Fibroblast of skin of right biceps (primary cell): ENCODE measurements around the gene GSG1L.
"Not testable (repeated sequence)": the region's sequence is repeated elsewhere in the genome, so short reads cannot be mapped to it uniquely, and the experiment has no call there.

Experiments used
- DNase-seq: peaks from one replicate; pipeline ENCODE4 v3.0.0-alpha.2; 2013

The GSG1L gene

DNA sequence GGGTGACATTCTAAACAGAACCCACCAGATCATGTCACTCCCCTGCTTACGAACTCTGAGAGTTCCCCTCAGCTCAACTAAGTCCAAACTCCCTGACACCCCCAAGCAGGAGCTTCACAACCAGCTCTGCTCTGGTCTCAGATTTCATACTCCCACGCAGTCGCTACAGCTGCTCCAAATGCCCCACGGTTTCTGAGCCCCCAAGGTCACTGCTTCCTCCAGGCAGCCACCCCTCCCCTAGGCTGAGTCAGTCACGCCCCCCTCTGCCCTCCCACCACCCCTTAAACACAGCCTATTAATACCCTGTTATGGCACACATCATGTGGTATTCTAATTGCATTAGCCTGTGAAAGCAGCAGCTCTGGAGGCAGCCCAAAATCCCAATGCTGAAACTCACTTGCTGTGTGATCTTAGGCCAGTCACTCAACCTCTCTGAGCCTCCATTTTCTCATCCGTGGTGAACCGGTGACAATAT lies 51.5 kb downstream of the GSG1L start:
- DNase-seq = peak; percentile 2

DNA sequence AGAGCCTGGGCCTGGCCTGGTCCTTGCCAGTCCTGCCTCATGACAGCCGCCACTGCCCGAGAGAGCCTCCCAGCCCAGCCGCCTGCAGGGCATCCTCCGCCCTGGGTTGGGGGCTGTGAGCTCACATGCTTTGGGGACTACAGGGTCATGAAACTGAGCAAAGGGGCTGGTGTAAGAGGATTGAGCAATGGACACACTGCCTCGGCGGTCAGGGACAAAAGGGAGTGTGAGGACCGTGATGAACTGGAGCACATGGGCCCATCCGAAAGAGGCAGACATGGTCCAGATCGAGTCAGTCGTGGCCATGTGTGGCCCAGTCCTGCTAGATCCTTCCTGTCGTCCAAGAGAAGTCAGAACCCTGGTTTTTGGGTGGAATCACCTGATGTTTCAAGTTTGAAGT lies 52.3 kb downstream of the GSG1L start:
- DNase-seq = no peak

DNA sequence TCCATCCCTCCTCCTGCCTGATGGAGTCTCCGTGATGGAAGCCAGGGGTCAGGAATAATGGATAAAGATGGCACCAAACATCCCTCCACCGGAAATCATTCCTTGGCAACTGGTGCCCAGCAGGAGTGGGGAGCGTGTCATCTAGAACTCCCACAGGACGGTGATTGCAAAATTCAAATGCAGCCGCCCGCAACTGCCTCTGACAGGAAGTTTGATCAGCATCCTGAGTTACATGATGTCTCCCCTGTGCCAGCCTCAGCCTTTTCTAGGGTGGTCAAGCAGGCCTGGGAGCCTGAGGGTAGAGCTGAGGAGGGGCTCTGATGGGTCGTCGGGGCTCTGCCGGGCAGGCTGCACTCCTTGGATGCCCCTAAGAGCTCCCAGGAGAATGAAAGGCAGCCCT lies 52.8 kb downstream of the GSG1L start:
- peak; percentile 1 for DNase-seq

DNA sequence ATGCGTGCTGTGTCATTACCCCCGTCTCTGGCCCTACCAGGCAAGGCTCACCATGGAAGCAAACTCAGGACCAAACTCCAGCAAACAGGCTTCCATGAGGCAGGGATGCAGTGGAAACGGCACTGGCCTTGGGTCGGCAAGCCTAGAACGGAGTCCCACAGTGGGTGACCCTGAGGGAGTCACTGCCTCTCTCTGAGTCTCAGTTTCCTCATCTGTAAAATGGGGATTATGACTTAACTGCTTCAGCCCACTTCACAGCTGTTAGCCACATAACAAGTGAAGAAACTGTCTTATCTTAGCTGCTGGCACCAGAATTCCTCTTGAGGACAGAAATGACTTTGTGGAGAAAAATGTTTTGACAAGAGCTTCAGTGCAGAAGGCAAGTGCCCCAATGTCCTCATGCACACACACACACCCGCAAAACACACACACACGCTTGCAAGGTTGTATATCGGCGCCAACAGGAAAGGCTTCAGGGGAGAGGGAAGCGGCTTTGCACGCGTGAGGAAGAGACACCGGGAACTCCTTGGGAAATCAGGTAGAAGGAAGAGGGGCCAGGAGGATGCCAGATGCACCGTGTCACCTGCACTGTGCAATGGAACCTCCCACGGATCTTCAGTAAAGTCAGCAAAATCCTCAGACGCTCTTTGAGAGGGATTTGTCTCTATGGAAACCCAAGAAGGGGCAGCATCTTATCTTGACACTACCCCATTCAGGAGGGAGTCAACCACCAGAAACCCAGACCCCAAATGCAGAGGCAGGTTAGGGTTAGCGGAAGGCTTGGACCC lies 53.7 kb downstream of the GSG1L start:
- no peak for DNase-seq

DNA sequence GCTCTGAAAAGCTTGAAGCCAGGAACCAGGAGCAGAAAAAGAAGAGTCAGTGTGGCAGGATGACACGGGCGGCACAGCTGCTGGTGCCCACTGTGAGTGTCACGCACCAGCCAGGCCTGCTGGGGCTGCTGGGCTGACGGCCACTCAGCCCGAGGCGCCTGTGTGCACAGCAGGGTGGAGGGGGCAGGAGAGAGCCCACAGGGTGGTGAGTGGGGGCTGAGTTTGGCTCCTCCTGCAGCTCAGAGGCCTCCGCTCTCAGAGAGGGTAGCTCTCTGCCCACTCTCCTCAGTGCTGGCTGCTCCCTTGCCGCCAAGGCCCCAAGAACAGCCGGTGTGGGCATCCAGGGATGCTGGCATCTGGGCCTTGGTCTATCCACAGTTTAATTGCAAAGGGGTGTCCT lies 59.6 kb downstream of the GSG1L start:
- no peak for DNase-seq

DNA sequence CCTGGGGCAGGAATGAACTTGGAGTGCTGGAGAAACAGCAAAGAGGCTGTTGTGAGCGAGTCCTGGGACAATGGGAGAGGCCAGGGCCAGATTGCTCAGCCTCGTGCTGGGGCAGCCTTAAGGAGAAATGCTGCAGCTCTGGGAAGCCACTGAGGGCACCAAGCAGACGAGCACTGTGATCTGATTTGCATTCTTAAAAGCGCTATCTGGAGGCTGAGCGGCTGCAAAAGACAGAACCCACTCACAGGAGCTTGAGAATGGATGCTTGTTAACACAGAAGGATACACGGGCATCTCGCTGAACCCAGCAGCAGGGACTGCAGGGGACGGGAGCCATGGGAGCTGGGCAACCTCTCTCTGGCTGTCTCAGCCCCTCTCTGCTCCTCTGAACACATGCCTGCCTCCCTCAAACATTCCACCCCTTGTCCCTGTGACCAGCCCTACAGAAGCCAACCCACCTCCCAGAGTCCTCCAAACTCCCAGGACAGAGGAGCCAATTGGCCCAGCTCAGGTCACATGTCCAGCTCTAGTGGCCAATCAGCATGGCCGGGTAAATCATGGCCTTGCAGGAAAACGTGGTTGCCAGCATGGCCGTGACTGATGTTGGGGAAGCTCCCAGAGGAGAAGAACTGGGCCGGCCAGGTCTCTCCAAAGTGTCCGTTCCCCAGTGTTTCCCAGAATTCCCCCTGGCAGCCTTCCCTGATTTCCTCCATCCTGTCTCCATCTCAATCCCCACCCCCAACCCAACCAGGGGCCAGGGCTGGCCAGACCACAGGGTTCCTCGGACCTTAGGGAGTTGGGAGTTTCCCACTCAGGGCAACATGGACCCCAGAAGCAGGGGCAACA lies 60.3 kb downstream of the GSG1L start:
- no peak for DNase-seq

DNA sequence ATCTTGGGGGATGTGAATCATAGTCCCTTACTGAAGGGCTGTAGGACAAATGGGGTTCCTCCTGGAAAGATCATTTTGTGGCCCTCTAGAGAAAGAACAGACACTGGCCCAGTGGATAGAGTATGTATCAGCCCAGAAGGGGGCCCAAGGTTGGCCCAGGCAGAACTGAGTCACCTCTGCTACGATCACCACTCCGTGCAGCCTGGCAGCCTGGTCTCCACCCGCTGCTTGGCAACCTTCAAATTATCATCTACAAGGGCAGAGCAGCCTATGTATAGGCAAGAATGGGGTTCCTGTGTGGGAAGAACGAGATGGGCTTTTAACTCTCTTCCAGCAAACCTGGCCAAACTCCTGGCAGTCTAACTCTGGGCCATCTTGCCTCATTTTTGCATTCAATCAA lies 61.9 kb downstream of the GSG1L start:
- DNase-seq = no peak

DNA sequence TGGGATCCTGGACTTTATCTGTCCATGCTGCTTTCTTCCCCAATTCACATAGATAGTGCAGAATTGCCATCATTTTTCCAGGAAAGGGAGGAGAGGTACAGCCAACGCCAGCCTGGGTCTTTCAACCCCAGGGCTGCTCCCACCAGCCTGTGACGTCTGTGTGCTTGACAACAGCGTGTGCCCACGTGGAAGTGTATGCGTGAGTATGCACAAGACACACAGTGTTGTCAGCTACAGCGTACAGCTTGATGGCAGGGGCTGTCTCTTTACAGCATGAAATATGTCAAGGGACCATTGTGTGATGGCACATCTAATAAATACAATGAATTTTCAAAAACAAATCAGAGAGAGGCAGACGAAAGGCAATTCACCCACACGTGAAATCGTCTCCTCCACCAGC lies 62.3 kb downstream of the GSG1L start:
- no peak for DNase-seq

DNA sequence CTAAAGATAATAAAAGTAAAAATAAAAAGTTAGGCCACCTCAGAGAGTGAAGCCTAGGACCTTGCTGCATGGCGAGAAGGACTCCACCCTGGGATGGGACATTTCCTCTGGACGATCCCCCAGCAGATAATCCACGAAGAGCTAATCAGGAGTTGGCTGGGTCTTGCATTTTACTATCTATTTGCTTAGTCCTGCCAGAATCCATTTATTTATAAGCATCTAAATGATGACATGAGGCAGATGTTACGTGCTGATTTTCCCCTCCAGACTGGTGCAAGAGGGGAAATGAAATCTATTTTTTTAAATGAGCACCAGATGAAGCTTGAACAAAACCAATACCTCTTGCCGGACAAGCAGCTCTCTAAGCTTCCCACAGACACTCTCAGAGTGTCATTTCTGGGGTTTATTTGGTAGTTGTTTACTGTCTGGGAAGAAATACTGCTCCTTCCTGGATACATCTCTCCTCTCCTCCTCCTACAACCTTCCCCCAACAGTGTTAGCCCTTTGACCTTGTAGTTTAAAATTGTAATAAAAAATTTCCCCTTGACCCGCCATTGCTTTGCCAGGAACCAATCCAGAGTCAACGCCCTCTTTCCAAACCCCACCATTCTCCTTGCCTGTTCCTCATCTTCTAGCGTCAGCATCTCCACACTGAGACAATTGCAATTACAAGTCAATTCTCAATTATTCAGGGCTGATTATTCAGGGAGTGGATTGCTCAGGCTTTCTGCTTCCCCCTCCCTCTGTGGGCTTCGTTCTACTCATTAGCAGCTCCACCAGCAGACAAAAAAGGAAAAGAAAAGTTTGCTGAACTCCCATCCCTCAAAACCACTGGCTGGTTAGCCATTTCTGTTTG lies 63.0 kb downstream of the GSG1L start:
- DNase-seq = no peak

DNA sequence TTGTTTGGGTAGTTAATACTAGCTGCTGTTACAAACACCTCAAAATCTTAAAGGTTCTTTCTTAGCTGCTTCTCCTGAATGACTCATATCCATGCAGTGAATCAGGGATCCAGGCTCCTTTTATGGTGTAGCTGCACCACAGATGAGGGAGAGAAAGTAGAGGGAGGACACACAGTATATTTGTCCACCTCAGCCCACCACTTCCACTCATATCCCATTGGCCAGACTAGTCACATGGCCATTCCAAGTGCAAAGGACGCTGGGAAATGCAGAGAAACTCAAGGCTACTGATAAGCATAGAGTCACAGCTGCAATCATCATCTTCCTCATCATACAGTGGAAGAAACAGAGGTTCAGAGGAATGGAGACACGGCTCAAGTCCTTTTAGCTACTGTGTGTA lies 63.8 kb downstream of the GSG1L start:
- no peak for DNase-seq

DNA sequence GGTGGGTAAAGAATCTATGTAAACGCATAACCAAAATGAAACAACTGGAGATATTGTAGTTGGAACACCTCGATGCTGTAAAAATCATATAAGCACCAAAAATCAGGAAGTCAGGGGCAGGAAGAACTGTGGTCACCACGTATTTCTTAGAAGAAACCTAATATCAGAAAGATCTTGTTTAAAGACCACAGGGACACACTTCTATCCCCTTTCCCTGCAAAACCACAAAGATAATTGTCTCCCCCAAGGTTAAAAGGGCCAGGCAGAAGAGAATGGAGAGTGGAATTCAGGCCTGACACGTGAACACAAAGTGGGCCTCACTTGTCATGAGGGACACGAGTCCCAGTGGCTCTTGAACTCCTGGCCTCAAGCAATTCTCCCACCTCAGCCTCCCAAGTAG lies 68.1 kb downstream of the GSG1L start:
- DNase-seq = no peak

DNA sequence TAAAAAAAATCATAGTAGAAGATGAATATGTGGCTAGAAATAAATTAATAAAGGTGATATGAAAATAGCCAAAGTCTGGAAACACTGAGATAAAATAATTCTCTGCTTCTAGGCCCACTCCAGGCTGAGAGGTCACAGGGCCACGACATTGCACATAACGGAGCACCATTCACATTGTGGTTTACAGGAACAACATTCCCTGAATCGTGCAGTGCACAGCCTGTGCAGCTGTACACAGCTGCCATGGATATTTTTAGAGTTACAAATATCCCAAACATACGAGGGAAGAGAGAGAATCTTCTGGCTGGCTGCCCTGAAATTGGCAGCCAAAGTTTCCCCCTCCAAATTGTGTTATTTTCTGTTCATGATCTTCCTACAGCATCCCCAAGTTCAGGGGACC lies 68.8 kb downstream of the GSG1L start:
- DNase-seq = no peak

DNA sequence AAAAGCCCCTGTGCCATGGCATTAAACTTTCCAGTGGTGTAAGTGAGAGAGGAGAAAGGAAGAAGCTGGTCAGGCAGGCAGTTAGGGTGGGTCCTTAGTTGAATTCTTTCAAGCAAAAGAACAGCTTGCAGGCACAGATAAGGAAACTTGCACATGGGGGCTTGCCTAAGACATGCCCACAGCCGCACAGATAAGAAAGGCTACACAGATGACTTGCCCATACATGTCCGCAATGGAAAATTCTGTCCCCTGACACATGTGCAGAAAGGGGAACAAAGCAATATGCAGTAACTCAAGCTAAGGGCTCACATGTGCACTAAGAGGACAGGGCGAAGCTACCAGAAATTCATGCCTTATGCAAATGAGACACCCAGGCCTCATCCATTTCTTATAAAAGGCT lies 69.9 kb downstream of the GSG1L start:
- no peak for DNase-seq

DNA sequence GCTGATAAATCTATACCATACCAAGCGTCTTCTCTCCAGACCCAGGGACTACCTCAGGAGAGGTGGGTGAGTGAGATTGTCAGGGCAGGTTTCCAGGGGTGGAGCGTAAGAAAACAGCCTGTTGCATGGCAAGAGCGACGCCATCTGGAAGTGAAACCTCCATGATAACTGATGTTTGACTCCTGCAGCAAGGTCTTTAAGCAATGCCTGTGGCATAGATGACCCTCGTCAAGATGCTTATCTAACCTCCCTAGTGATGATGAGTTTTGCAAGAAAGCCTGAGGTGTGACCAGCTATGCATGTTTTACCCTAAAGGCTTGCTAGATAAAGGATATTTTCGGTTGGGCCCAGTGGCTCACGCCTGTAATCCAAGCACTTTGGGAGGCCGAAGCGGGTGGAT lies 71.6 kb downstream of the GSG1L start:
- no peak for DNase-seq

DNA sequence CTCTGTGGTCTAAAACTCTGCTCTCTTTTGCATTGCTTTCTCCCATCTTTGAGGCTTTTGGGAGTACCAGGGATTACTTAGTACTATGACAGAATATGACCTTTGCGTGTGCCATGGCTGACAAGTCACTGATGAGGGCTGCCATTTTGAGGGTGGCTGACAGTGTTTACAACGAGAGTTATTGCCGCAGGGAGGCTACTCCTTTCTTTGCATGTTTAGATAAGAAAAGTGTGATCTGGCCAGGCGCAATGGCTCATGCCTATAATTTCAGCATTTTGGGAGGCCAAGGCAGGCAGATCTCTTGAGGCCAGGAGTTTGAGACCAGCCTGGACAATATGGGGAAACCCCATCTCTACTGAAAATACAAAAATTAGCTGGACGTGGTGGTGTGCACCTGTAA lies 77.5 kb downstream of the GSG1L start:
- DNase-seq = no peak

DNA sequence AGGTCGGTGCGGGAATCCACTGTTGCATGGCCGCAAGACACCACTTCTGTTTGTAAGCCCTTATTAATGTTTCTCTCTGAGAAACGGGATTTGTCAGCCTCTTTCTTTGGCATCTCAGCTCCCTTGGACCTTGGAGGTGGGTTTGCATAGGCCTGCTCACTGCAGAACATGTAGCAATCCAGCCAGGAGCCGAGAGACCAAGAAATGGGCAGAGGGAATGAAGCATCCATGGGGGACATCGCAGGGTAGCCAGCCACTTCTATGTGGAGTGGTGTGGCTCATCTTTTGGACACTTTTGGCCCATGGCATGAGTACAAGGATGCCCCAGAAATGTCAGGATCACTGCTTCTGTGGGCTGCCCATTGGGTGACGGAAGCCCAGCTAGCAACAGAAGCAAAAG lies 79.4 kb downstream of the GSG1L start:
- DNase-seq = no peak

DNA sequence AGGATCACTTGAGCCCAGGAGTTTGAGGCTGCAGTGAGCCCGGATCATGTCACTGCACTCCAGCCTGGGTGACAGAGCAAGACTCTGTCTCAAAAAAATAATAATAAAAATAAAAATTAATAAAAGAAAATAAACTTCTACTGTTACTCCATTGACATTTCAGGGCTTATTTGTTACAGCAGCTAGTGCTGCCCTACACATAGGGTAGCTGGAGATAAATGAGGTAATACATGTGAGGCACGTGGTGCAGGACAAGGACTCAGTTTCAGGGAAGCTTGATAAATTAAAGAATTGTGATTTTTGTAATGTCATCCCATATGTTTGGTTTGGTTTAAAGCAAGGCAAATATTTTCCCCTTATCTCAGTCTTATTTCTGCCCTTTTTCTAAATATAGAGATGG lies 80.3 kb downstream of the GSG1L start:
- no peak for DNase-seq

DNA sequence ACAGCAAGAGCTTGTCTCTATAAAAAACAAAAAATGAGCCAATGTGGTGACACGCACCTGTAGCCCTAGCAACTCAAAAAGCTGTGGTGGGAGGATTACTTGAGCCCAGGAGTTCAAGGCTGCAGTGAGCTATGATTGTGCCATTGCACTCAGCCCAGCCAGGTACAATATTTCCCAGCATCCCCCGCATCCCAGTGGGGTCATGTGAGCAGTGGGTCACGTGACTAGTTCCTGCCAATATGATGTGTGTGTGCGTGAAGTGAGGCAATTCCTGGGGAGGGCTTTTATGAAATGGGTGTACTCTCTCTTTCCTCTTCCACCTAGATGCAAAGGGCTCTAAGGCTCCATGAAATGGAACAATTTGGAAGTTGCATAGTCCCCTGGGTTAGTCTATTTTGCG lies 81.3 kb downstream of the GSG1L start:
- DNase-seq = no peak

DNA sequence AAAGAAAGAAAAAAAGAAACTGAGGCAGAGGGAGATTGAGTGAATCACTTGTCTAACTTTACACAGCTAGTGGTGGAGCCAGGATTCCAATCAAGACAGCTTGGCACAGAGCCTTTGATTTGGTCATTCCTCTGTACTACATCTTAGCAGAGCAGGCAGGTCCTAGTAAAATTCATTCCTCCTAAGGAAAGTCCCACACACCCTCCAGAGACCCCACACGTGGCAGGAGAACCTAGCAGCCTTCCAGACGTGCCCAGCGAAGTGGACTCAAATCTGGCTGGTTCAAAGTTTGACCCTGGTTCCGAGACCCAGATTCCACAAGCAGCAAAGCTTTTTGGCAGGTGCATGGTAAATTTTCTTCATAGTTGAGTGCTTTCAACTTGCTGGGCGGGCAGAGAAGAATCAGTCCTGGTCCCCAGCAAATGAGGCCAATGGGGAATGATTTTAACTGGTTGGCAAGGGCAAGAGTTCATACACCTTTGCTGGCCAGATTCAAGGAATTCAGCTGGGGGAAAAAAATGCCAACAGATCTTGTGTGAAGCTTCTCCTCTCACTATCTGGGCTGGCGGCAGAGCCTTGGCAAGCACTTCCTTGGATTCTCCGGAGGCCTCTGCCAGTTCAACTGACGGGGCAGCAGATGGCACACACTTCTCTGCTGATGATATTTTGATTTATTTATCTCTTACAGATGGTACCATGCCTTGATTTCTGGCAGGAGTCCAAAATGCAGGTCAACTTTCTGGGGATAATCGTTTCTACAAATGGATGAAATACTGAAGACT lies 82.4 kb downstream of the GSG1L start:
- no peak for DNase-seq

DNA sequence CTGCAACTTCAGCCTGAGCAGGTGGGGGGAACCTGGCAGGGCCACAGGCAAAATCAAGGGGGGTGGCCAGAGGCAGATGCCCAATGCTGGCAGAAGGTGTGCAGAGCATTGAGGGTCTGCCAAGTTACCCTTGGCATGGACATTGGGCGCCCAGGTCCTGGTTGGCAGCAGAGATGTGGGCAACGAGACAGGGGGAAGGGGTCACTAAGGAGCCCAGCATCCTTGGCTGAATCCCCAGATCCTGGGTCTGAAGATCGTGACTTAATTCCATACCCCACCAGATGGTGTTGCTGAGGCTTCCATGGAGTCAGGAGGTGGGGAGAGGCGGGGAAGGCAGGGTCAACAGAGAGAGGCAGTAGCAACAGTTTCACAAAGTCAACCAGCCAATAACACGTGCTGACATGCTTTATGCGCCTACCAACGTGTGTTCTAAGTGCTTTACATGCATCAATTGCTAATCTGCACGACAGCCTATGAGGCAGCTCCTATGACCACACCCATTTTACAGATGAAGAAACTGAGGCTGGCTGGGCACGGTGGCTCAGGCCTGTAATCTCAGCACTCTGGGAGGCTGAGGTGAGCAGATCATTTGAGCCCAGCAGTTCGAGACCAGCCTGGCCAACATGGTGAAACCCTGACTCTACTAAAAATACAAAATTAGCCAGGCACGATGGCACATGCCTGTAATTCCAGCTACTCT lies 83.3 kb downstream of the GSG1L start:
- DNase-seq = no peak

DNA sequence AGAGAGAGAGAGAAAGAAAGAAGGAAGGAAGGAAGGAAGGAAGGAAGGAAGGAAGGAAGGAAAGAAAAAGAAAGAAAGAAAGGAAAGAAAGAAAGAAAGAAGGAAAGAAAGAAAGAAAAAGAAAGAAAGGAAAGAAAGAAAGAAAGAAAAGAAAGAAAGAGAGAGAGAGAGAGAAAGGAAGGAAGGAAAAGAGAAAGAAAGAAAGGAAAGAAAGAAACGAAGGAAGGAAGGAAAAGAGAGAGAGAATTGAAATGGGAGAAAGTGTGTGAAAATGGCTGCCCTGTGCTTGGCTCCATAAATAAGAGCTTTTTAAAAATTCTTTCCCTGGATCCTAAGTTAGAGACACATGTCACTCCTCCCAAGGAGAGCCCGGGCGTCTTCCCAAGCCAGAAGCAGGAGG lies 83.8 kb downstream of the GSG1L start:
- not testable (repeated sequence) for DNase-seq

DNA sequence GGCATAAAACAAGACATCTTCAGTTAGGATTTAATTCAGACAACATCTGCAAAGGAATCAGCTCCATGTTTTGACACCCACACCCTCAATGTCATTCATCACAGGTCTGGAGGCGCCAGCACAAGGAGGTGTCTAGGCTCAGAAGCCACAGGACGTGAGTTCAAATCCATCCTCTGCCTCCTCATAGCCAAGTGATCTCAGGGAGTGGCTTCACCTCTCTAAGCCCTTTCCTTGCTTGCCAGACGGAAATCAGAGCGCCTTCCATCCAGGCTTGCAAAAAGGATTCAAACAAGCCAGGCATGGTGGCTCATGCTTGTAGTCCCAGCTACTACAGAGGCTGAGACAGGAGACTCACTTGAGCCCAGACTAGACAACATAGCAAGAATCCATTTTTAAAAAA lies 84.6 kb downstream of the GSG1L start:
- no peak for DNase-seq
